NCI-H1436 (cell line): ENCODE measurements around the gene GMEB2.
A peak's percentile ranks its signal among the peaks of the same experiment; 100 is the strongest.
"Not testable (repeated sequence)": the region's sequence is repeated elsewhere in the genome, so short reads cannot be mapped to it uniquely, and the experiment has no call there.

Experiments
- DNase-seq: peaks from one replicate; lab custom pipeline; 2025; lab: John Stamatoyannopoulos, UW

Gene GMEB2

GRCh38 chr20:63570281-63571086, 56.4 kb downstream of the GMEB2 start:
- DNase-seq, result no peak

- DNase-seq, result no peak
Observed at GRCh38 chr20:63568986-63569949, 57.6 kb downstream of the GMEB2 start.

- DNase-seq, result no peak
Observed at GRCh38 chr20:63568170-63568981, 58.5 kb downstream of the GMEB2 start.

GRCh38 chr20:63567386-63568169, 59.3 kb downstream of the GMEB2 start:
- DNase-seq, result no peak

- no peak for DNase-seq
Observed at GRCh38 chr20:63567136-63567385, 59.8 kb downstream of the GMEB2 start.

- DNase-seq, result no peak
Observed at GRCh38 chr20:63566395-63567135, 60.3 kb downstream of the GMEB2 start.

GRCh38 chr20:63565699-63566335, 61.1 kb downstream of the GMEB2 start:
- DNase-seq, result no peak

- no peak for DNase-seq
Observed at GRCh38 chr20:63565021-63565698, 61.7 kb downstream of the GMEB2 start.

- DNase-seq, result no peak
Observed at GRCh38 chr20:63564036-63564810, 62.7 kb downstream of the GMEB2 start.

GRCh38 chr20:63563225-63563935, 63.5 kb downstream of the GMEB2 start:
- DNase-seq, result no peak

GRCh38 chr20:63562461-63563224, 64.3 kb downstream of the GMEB2 start:
- peak; percentile 37 for DNase-seq

GRCh38 chr20:63561624-63562396, 65.1 kb downstream of the GMEB2 start:
- DNase-seq, result no peak

GRCh38 chr20:63560856-63561609, 65.9 kb downstream of the GMEB2 start:
- no peak for DNase-seq

- no peak for DNase-seq
Observed at GRCh38 chr20:63560333-63560805, 66.5 kb downstream of the GMEB2 start.

GRCh38 chr20:63559485-63560332, 67.2 kb downstream of the GMEB2 start:
- DNase-seq, result not testable (repeated sequence)
